ENCODE measurements around the gene APMAP.

APMAP gene

DNA sequence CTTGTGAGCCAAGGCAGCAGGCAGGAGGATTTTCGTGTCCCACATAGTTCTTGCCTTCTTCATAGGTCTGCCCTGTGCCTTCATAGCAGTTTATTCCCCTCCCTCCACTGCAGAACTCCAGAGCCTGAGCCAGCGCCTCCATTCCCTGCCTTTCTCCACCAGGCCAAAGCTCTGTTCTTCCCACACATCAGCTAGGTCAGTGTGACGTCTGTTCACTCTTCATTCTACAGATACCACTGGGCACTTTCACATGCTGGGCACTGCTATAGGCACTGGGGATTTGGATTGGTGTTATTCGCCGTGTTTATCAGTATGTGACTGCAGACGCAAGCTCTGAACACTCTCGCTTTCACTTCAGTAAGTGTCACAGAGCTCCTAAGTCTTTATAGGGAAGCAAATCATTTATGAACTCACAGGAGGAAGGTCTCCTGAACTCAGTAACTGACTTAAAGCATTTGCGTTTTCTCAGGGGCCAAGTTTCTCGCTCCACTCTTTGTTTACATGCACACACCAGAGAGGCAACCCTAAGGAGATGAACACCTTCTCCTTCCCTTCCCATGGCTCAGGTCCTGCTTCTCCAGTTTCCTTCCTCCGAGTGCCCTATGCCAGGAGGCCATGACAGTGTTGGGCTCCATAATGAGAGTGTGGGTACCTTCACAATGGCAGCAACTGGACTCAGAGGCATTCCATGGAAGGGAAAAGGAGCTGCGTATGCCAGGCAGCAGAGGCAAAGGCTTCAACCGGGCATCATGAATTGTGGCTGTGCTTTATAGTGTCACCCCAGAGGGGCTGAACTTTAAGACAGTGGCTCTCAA, 6.3 kb upstream of the APMAP start:
- TF ChIP-seq, protein P1, sequence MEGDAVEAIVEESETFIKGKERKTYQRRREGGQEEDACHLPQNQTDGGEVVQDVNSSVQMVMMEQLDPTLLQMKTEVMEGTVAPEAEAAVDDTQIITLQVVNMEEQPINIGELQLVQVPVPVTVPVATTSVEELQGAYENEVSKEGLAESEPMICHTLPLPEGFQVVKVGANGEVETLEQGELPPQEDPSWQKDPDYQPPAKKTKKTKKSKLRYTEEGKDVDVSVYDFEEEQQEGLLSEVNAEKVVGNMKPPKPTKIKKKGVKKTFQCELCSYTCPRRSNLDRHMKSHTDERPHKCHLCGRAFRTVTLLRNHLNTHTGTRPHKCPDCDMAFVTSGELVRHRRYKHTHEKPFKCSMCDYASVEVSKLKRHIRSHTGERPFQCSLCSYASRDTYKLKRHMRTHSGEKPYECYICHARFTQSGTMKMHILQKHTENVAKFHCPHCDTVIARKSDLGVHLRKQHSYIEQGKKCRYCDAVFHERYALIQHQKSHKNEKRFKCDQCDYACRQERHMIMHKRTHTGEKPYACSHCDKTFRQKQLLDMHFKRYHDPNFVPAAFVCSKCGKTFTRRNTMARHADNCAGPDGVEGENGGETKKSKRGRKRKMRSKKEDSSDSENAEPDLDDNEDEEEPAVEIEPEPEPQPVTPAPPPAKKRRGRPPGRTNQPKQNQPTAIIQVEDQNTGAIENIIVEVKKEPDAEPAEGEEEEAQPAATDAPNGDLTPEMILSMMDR (IDR thresholded peaks at IDR 0.05; ENCODE audit: insufficient read depth, missing control alignments) = no peak
- no peak for DNase-seq (ENCODE audit: insufficient read length, low spot score)
- no peak for FAIRE-seq

DNA sequence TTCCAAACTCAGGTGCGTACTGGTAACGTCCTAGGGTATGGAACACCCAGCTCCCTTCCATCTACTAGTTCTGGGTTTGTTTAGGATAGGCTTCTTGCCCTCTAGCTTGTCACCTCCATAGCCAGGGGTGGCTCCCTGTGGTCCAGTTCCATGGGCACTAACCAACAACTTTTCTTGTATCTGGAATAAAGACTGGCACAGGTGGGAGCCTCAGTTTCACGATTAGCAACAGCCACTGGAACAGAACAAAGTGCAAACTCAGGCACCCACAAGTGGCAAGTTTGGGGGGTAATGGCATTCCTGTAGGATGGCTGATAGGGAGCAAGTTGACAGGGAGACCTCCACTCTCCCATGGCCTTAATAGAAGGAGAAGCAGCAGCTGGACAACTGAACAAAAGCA, 5.6 kb upstream of the APMAP start:
- DNase-seq (ENCODE audit: insufficient read length, low spot score) = no peak
- TF ChIP-seq, protein P1 (IDR thresholded peaks at IDR 0.05; ENCODE audit: insufficient read depth, missing control alignments) = no peak
- FAIRE-seq = no peak

DNA sequence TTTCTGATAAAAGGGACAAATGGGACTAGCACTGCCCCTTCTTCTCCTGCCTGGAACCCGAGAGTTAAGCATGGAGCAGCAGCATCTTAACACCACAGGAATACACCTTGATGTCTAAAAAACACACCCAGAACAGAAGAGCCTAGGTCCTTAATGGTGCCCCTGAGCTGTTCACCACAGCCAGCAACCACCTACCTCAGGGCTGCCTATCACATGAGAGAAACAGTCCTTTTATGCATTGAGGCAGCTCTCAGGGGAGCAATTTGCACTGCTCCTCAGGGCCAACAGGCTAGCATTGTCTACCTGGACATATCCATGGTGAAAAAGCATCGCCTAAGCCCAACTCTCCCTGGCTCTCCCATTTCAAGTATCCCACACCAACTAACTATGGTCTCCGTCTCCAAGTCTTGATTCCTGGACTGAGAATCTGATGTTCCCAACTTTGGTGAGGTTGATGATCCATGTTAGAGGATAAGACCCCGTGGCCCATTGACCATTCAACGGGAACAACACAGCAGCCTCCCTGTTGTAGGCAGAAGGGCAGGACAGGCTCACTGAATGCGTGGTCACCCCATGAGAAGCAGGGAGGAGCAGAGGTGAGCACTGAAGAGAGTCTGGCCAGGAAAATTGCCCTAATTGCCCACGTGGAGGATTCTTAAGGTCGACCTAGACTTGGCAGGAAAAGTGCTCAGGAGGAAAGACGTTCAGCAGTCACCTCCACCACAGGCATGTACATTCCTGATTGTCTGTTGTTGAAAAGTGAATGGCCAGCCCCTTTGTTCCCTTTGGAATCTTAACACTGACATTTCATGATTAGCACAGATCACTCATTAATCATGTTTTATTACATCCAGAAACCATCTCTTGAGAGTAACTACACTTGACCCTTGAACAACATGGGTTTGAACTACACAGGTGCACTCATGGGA, 4.2 kb upstream of the APMAP start:
- no peak for FAIRE-seq

DNA sequence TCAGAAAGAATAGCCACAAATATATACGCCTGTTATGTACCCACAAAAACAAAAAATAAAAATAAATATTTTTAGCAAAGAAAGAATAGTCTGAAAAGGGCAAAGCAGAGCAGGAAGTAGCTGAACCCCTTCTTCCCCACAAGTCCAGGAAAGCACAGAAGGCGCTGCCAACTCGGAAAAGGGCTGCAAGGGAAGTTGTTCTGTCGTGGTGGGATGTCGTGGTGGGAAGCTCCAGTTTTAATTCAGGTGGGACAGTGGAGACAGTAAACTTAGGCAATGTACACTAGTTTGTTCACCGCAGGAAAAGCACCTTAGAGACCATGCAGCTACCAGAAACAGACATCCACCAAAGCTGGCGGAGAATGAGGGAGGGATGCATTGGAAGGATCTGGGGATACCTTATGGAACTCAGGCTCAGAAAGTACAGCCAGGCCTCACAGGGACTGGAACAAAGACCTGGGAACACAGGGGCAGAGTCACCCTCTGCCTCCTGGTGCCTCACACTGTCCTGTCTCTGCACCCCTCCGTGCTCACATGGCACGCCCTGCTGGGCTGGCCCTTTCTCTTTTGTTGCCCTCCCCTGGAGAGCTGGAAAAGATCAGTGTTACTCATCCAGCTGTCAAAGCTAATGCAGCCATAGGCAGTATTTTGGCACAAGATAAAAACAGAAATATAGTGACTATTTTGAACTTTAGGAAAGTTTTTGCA, 3.3 kb upstream of the APMAP start:
- no peak for FAIRE-seq
- TF ChIP-seq, protein P1 (IDR thresholded peaks at IDR 0.05; ENCODE audit: insufficient read depth, missing control alignments) = no peak
- DNase-seq (ENCODE audit: insufficient read length, low spot score) = no peak

More for the DNA sequence above, 4.2 kb upstream of the APMAP start:
- TF ChIP-seq, protein P1 (IDR thresholded peaks at IDR 0.05; ENCODE audit: insufficient read depth, missing control alignments) = no peak
- DNase-seq (ENCODE audit: insufficient read length, low spot score) = no peak

DNA sequence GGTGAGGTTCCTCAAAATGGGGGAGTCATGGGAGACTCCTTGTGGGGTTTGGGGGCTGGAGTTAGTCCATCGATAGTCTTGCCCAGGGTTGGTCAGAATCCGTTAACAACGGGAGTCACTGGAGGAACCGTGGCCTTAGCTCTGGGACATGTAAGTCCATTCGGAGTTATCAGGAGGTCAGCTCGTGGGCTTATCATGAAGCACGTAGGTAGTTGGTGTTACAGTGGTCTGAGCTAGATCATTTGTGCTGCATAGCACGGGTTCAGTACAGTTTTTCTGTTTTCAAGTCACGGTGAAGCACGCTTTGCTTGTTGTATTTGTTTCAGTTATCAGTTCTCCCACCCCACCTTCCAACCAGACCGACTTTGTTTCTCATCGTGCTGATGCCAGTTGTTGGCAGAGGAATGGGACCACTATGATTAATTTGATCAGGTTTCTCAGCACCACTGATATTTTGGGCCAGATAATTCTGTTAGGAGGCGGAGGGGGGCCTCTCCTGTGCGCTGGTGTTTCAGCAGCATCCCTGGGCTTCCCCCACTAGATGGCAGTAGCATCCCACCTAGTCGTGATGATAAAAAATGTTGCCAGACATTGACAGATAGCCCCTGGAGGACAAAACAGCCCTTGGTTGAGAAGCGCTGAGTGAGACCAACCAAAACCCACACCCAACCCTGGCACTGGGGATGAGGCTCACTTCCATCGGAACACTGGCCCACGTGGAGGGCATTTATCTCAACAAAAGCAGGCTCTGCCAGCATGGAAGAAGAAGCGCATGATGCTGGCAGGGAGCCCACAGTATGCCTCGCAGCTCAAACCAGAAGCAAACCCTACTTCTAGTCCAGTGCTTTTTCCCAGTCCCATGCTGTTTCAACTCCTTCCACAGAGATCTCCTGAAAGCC, 2.2 kb upstream of the APMAP start:
- FAIRE-seq = no peak
- TF ChIP-seq, protein P1 (IDR thresholded peaks at IDR 0.05; ENCODE audit: insufficient read depth, missing control alignments) = peak; percentile 96
- DNase-seq (ENCODE audit: insufficient read length, low spot score) = peak; percentile 22

DNA sequence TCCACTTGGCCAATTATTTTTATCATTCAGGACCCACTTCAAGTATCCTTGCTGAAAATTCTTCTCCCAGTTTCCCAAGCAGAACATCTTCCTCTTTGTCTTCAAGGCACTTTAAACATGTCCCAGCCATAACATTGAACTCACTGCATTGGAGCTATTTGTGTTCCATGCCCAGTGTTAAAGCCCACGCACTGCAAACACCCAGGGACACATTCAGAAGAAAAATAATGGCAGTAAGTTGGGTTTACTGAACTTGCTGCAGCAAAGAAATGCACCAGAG, 1.6 kb upstream of the APMAP start:
- FAIRE-seq (no peak), DNase-seq (ENCODE audit: insufficient read length, low spot score) (no peak)
- TF ChIP-seq, protein P1 (IDR thresholded peaks at IDR 0.05; ENCODE audit: insufficient read depth, missing control alignments) = no peak
